GM12874 (cell line): Measurements from ENCODE around the gene DRG1.

Experiments
- TF ChIP-seq, protein P1 (sequence below): IDR thresholded peaks from 2 replicates; pipeline ENCODE4 v1.5.1; 2011; ENCODE audit warnings: low read depth, mild to moderate bottlenecking, control low read depth, low read length, moderate library complexity; ENCODE audit not compliant: insufficient read depth

The DRG1 gene, protein sequence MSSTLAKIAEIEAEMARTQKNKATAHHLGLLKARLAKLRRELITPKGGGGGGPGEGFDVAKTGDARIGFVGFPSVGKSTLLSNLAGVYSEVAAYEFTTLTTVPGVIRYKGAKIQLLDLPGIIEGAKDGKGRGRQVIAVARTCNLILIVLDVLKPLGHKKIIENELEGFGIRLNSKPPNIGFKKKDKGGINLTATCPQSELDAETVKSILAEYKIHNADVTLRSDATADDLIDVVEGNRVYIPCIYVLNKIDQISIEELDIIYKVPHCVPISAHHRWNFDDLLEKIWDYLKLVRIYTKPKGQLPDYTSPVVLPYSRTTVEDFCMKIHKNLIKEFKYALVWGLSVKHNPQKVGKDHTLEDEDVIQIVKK

DNA sequence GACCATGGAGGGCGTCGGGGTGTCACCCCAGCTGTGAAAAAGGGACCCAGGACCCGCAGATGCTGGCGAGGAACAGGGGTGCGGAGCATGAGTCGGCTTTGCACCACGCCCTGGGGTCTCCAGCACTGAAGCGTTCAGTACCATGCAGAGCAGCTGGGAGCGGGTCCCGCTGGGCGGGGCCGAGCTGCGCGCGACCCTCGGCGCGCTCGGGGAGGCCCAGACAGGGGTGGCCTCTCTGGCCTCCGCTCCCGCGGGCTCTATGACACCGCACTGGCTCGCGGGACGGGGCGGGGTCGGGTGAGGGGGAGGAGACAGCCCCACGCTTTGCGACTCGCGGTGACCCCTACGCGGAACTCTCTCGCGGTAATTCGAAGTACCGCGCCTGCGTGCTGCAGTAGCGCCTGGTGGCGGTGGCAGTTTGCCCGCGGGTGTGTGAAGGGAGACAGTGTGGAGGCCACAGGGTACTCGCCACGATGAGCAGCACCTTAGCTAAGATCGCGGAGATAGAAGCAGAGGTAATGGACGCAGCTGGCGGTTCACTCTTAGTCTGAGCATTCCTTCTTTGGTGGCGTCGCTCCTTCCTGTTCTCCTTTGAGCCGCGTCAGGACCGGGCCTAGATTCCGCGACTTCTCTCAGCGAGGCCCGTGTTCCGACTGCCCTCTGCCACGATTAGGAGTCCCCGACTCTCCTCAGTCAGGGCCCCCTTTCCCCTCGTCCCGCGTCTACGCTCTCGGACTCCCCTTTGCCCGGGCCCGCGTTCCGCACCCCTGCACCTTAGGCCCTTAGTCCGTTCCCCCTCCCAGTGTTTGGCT lies at the start of gene DRG1:
Gene DRG1 (plus strand): TSS at position 394 of the 812 bp plus-strand sequence. CDS start 80 bp downstream, at position 474.
- TF ChIP-seq, protein P1, sequence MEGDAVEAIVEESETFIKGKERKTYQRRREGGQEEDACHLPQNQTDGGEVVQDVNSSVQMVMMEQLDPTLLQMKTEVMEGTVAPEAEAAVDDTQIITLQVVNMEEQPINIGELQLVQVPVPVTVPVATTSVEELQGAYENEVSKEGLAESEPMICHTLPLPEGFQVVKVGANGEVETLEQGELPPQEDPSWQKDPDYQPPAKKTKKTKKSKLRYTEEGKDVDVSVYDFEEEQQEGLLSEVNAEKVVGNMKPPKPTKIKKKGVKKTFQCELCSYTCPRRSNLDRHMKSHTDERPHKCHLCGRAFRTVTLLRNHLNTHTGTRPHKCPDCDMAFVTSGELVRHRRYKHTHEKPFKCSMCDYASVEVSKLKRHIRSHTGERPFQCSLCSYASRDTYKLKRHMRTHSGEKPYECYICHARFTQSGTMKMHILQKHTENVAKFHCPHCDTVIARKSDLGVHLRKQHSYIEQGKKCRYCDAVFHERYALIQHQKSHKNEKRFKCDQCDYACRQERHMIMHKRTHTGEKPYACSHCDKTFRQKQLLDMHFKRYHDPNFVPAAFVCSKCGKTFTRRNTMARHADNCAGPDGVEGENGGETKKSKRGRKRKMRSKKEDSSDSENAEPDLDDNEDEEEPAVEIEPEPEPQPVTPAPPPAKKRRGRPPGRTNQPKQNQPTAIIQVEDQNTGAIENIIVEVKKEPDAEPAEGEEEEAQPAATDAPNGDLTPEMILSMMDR = no peak

DNA sequence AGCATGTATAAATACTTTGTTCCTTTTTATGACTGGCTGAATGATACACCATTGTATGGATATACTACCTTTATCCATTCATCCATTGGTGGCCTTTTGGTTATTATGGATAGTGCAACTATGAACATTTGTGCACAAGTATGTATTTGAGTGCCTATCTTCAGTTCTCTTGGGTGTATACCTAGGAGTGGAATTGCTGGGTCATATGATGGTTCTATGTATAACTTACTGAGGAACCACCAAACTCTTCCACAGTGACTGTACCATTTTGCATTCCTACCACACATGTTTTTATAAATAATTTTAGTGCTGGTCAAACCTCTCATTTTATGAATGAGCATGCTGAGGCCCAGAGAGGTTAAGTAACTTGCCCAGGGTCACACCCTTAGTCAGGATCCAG lies 49.4 kb upstream of the DRG1 start:
- TF ChIP-seq, protein P1 = no peak

DNA sequence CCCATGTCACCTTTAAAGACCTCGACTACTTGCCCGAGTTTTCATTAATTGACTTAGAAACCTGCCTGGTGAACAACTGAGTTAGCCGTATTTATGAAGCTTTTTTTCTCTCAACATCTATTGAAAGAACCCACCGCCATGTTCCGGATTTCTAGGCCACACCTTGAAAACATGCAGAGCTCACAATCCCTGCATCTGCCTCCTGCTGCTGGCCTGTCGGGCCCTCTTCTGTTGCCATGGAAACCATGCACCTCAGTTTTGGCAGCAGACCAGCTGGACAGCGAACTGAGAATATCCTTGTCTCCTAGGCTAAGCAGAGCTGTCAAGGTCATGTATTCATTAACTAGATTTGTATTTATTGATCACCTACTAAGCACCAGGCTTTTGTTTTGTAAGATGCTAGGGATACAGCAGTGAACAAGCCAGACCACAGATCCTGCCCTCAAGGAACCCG lies 49.0 kb upstream of the DRG1 start:
- TF ChIP-seq, protein P1 = no peak

DNA sequence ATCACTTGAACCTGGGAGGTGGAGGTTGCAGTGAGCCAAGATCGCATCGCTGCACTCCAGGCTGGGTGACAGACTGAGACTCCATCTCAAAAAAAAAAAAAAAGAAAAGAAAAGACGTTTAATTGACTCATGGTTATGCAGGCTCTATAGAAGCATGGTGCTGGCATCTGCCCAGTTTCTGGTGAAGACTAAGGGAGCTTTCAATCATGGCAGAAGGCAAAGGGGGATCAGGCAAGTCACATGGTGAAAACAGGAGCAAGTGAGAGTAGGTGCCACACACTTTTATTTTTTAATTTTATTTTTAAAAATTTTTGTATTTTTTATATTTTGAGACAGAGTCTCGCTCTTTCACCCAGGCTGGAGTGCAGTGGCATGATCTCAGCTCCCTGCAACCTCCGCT lies 44.9 kb upstream of the DRG1 start:
- TF ChIP-seq, protein P1 = no peak

DNA sequence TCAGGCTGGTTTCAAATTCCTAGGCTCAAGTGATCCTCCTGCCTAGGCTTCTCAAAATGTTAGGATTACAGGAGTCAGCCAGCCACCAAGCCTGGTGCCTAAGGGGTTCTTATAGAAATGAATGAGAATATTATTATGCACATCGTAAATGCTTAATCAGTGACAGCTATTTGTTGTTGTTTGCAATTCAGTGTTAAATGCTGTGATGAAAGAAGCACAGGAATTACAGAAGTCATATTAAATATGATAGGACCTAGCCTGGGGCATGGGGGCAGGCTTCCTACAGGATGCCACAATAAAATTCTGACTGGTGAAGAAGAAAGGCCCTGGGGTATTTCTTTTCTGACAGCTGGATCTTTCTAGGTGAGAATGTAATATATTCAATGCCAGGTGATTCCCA lies 39.4 kb upstream of the DRG1 start:
- TF ChIP-seq, protein P1 = no peak

DNA sequence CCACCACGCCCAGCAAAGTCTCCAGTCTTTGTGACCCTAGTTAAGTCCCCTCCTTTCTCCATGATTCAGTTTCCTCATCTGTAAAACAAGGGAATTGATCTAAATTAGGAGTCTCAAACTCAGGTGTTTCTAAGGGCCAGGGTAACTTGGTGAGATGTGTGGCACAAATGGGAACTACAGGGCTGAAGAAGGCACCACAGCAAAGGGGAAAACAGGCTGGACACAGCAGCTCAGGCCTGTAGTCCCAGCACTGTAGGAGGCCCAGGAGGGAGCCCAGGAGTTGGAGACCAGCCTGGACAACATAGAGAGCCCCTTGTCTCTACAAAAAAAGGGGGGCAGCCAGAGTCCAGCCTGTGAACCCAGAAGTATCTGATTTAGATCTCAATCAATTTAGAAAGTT lies 37.7 kb upstream of the DRG1 start:
- TF ChIP-seq, protein P1 = no peak

DNA sequence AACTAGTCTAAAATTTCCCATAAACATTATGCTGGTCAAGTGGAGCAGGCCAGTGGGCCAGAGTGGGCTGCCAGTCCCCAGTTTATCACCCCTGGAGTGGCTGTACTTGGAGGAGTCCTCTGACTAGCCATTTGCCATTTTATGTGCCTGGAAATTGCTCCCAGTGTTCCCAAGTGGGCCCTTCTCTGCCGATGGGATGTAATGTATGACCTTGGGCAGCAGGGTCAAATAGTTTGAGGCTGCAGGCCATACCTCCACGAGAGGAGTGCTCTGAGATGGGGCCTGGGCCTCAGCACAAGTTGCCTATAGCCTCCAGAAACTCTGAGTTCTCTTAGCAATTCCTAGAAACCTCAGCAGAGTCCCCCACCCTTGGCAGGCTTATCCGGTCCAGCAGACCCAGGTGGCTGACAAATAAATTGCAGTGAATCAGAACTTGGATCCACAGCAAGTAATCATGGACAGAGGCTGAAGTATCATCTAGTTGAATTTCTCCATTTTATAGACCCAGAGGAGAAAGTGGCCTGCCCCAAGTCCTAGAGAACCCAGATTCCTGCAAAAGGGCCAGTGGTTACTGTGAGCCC lies 35.4 kb upstream of the DRG1 start:
- TF ChIP-seq, protein P1 = no peak
